DND-41 (cell line): Measurements from ENCODE around the gene SLC37A3.

Source experiments
- CTCF ChIP-seq: IDR thresholded peaks from 2 replicates; pipeline ENCODE4 v1.5.1; 2012; ENCODE audit warnings: borderline replicate concordance, low read length, moderate library complexity, mild to moderate bottlenecking; ENCODE audit not compliant: poor library complexity, severe bottlenecking; ENCODE audit errors: extremely low read depth
- EZH2 ChIP-seq: IDR thresholded peaks from 3 replicates; pipeline ENCODE4 v1.6.1; 2012; ENCODE audit warnings: borderline replicate concordance, low read depth, mild to moderate bottlenecking, moderate library complexity, low read length, inconsistent platforms; ENCODE audit not compliant: severe bottlenecking

- TF ChIP-seq CTCF (no peak), EZH2 (no peak)
These were observed 101.1 kb downstream of the SLC37A3 start for GRCh38 chr7:140297192-140297591.
